GM19455 (cell line): ENCODE results near the gene DNAJB5.
A peak's percentile ranks its signal among the peaks of the same experiment; 100 is the strongest.
"Not testable (repeated sequence)": the region's sequence is repeated elsewhere in the genome, so short reads cannot be mapped to it uniquely, and the experiment has no call there.

ENCODE experiments used
- ATAC-seq: cut with Tn5 transposase; IDR thresholded peaks from one replicate; pipeline ENCODE4 v1.9.1; 2021; ENCODE audit not compliant: unreplicated experiment

The DNAJB5 gene

GRCh38 chr9:34989003-34989945, at the start of gene DNAJB5:
DNAJB5 (plus strand) TSS chr9:34989745; CDS start chr9:34990631, 886 bp downstream.
- peak; percentile 88 for ATAC-seq

GRCh38 chr9:34939989-34940388, 49.6 kb upstream of the DNAJB5 start:
- not testable (repeated sequence) for ATAC-seq

DNA sequence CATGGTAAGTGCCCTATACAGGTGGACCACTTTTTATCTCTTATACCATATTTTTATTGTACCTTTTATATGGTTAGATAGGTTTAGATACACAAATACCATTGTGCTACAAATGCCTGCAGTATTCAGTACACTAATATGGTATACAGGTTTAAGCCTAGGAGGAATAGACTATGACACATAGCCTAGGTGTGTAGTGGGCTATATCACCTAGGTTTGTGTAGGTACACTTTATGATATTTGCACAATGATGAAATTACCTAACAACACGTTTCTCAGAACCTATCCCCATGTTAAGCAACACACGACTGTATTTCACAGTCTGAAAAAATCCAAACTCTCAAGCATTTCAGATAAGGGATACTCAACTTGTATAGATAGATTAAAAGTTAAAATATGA, 41.1 kb upstream of the DNAJB5 start:
- ATAC-seq = no peak

- no peak for ATAC-seq
These were observed 35.3 kb upstream of the DNAJB5 start for GRCh38 chr9:34954225-34954624.

DNA sequence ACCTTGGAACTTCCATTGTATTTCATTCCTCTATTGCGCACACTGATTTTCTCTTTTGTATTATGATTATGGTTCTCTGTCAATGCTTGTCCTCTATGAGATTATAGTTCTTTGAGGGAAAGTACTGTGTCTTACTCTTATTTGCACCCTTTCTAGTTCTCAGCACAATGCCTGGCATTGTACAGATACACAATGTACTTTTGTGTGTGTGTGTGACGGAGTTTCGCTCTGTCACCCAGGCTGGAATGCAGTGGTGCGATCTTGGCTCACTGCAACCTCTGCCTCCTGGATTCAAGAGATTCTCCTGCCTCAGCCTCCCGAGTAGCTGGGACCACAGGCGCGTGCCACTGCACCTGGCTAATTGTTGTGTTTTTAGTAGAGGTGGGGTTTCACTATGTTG, 33.5 kb upstream of the DNAJB5 start:
- not testable (repeated sequence) for ATAC-seq

DNA sequence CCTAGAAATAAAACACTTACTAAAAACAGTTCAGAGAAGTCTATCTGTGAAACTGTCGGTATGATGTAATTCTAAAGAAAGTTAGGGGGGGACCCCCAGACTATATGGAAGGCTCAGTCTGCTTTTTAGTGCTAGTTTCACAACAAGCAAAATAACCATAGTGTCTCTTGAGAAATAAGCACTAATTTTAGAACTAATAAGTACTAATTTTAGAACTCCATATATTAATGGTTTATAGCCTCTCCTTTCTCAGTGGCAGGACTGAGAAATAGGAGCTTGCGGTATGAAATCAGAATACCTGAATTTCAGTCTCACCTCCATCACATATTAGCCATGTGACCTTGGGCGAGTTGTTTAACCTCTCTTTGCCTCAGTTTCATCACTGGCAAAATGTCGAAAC, 32.9 kb upstream of the DNAJB5 start:
- no peak for ATAC-seq

GRCh38 chr9:34957492-34958410, 31.8 kb upstream of the DNAJB5 start, which contains the start of gene PHF24:
PHF24 (plus strand) TSS chr9:34958285; CDS start chr9:34971299, 13,014 bp downstream.
- no peak for ATAC-seq

DNA sequence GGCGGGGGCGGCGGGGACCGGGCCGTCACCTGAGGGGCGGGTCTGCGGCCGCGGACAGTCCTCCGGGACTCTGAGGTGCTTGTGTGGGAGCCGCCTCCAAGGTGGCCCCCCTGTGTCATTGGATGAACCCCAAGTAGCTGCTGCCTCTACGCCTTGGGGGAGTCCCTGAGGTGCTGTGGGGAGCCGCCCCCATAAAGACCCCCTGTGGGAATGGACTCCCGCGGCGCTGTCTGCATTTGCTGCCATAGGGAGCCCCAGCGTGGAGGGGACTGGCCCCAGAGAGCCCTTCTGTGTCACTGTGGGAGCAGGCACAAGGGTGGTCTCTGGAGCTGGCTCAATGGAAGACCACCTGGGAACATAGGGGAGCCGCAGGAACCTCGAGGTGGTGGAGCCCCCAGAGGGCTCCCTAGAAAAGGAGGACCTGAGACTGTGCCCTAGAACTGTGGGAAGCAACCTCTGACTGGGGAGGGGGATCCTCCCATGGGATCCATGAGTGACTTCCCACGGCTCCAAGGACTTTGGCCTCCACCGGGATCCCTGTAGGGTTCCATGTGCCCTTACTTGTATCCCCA, 31.0 kb upstream of the DNAJB5 start:
- no peak for ATAC-seq

DNA sequence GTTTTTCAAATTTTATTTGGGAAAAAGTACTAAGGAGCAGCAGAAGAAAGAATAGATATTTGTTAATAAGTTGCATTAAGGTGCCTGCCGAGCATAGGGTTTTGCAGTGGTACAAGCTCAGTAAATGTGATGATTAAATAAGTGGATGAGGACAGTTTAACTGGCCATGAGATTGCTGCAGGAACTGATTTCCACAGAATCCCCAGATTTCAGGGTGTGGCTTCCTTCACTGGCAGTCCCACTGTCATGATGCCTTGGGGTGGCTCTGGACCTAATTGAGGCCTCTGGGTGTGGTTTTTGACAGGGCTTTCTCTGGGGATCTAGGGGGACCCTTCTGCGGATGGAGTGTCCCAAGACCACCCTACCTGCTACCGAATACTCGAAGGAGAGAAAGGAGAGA, 30.1 kb upstream of the DNAJB5 start:
- ATAC-seq = no peak

- ATAC-seq = no peak
These were observed 27.7 kb upstream of the DNAJB5 start for GRCh38 chr9:34961574-34962490.

GRCh38 chr9:34962546-34962945, 27.0 kb upstream of the DNAJB5 start:
- no peak for ATAC-seq

GRCh38 chr9:34963552-34963951, 26.0 kb upstream of the DNAJB5 start:
- ATAC-seq = no peak

GRCh38 chr9:34964458-34964857, 25.1 kb upstream of the DNAJB5 start:
- ATAC-seq = no peak

- ATAC-seq = no peak
These were observed 18.3 kb upstream of the DNAJB5 start for GRCh38 chr9:34971146-34971811.

- no peak for ATAC-seq
These were observed 14.9 kb upstream of the DNAJB5 start for GRCh38 chr9:34974664-34975063.

- no peak for ATAC-seq
These were observed 13.1 kb upstream of the DNAJB5 start for GRCh38 chr9:34976441-34976840.

DNA sequence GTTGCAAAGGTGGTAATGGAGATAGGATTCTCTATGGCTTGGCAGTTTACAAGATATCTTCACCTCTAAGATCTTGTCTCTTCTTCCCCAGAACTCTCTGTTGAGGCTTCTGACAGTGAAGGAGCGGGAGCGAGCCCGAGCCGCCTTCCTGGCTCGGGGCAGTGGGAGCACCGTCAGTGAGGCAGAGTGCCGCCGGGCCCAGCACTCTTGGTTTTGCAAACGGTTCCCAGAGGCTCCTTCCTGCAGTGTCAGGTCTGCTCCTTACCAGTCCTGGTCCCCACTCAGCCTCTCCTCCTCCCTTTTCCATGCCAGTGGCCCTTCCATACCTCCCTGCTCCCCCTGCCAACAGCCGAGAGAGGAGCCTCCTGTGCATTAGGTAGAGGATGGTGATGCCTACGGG, 12.6 kb upstream of the DNAJB5 start:
- ATAC-seq = no peak

DNA sequence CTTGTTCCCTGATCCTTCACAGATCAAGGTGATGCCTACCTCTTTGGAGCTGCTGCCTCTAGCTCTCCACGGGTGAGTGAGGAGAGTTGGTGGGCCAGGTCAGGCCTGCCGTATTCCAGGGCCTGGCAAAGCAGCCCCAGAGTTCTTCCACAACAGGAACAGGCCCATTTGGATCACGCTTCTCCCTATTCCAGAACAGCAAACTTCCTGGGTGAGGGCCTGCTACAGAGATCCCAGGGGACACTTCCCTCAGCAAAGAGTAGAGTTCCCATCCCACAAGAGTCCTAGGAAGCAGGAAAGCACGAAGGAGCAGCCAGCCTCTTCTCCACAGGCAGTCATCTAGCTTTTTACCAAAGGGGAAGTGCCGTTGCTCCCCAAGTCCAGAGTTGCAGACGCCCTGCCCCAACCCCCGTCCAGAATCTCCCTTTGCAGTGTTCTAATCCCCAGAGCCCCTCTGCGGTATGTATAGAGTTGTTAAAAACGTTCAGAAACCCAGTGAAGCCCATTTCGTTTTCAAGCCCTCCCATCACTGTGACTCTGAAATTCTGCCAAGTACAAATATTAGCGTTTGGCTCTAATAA, 9.3 kb upstream of the DNAJB5 start:
- ATAC-seq = no peak

DNA sequence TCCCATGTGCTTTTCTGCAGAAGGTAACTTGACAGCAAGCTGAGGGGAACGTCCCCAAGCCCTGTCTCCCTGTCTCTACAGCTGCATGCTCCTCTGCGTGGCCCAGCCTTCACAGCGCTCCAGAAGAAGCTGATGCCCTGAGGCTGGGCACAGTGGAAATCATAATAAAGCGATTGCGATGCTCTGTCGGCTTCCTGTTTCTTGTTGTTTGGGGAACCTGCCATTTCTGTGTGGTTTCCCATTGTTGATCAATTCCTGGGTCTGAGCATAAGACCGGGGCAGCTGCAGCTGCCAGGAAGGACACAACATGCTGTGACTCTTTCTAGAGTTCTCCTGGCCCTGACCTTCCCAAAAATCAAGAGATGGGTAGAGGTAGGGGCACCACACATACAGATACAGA, 7.2 kb upstream of the DNAJB5 start:
- ATAC-seq = no peak
